A549 treated with CpdA at 1 μM for 4 hours (cell line): ENCODE data around the gene KCNH5. TPM values are rescaled to one million over a fixed set of nuclear protein-coding genes. Genes with fewer than 3 reads are reported as not detected.

Experiments
- total RNA-seq: library from RNA; stranded (reverse); fragments of 200-300 nt; extraction: Qiagen RNA extraction; gene quantifications from 5 replicates; pipeline ENCODE4 v1.2.3, GENCODE V29; 2022; ENCODE audit warnings: low read depth

Gene KCNH5
- total RNA-seq: 0.01 to 0.05 TPM in 2 of 5 replicates, not detected in the others

GRCh38 chr14:63045234-63045611 lies at the start of gene KCNH5:
Gene KCNH5 (minus strand): TSS chr14:63045458. CDS start chr14:63045186, 272 bp downstream.

Other genes with a start within 250 kb of the KCNH5 start
- gene RHOJ, start 159.0 kb upstream of the KCNH5 start, total RNA-seq: not detected in 5 replicates